Activated B cell treated with CpG ODN at 0.5 μM for 24 hours (primary cell): ENCODE data around the gene PHYHD1. TPM values are rescaled to one million over a fixed set of nuclear protein-coding genes. Genes with fewer than 3 reads are reported as not detected.
A peak's percentile ranks its signal among the peaks of the same experiment; 100 is the strongest.

Experiments
- ATAC-seq: fragments of 200-7000 bp; cut with Tn5 transposase; one replicate; pipeline ENCODE4 v1.10.0; 2021; ENCODE audit warnings: low read depth, mild to moderate bottlenecking, moderate library complexity
- CTCF ChIA-PET: fragments of 350-600 bp; sonication (Branson Sonifier 250); formaldehyde crosslinking; loops from one replicate; lab custom pipeline; 2021; ENCODE audit warnings: antibody characterized with exemption; lab: Charles Lee
- POLR2A ChIA-PET: fragments of 350-600 bp; sonication (Branson Sonifier 250); formaldehyde crosslinking; loops from one replicate; lab custom pipeline; 2021; ENCODE audit warnings: antibody characterized with exemption; lab: Charles Lee
- DNase-seq: peaks from one replicate; pipeline ENCODE4 v3.0.0; 2022
- H3K27ac Mint-ChIP-seq: one replicate; pipeline ENCODE4 v1.8.0; 2020; ENCODE audit warnings: mixed read lengths
- H3K27me3 Mint-ChIP-seq: one replicate; pipeline ENCODE4 v1.8.0; 2021; ENCODE audit warnings: mixed read lengths
- H3K36me3 Mint-ChIP-seq: one replicate; pipeline ENCODE4 v1.8.0; 2021; ENCODE audit warnings: low read depth, mixed read lengths
- H3K4me1 Mint-ChIP-seq: one replicate; pipeline ENCODE4 v1.8.0; 2021; ENCODE audit warnings: mixed read lengths
- H3K4me3 Mint-ChIP-seq: one replicate; pipeline ENCODE4 v1.8.0; 2020; ENCODE audit warnings: mild to moderate bottlenecking, mixed read lengths
- H3K9me3 Mint-ChIP-seq: one replicate; pipeline ENCODE4 v1.8.0; 2020; ENCODE audit warnings: mixed read lengths
- CTCF ChIP-seq: fragments of 200-600 bp; IDR thresholded peaks from one replicate; pipeline ENCODE4 v1.8.0; 2022; ENCODE audit warnings: antibody characterized with exemption, mild to moderate bottlenecking
- intact Hi-C: fragments of 100-400 bp; cut with micrococcal nuclease; formaldehyde crosslinking; loops from one replicate; pipeline ENCODE4 v1.15.1; 2024
- total RNA-seq: library from RNA; stranded (reverse); gene quantifications from 2 replicates; pipeline ENCODE4 v1.2.3, GENCODE V29; 2022

The PHYHD1 gene
- total RNA-seq, result 0.86 and 1.0 TPM in 2 replicates

- no peak for ATAC-seq
- Mint-ChIP-seq H3K36me3 (peaks cover 29% of the 10 kb centered on the region), H3K27me3 (no peaks in the 10 kb centered on the region), H3K9me3 (no peaks in the 10 kb centered on the region), H3K27ac (no peak within 1 kb of the TSS), H3K4me1 (peaks cover 4% of the 10 kb centered on the region), H3K4me3 (peak within 1 kb of the TSS; percentile 11)
- POLR2A ChIA-PET, result interaction anchor here (1.4 kb wide), 1 partner anchor 17 kb away, joined by 3 read pairs; no protein-coding TSS in a partner anchor
- TF ChIP-seq CTCF, result no peak
- no peak for DNase-seq
- intact Hi-C loops, result no loop called here
- CTCF ChIA-PET, result no interaction called here
Measured at GRCh38 chr9:128920381-128921058, at the start of gene PHYHD1. TSS of gene PHYHD1 (plus strand) at chr9:128920982. CDS start at chr9:128922324, 1,342 bp downstream.

GRCh38 chr9:128877852-128878251 lies 42.9 kb upstream of the PHYHD1 start:
- Mint-ChIP-seq H3K4me1 (peaks cover 24% of the 10 kb centered on the region), H3K36me3 (peaks cover 6% of the 10 kb centered on the region), H3K27me3 (no peaks in the 10 kb centered on the region), H3K4me3 (no peak overlapping the region), H3K9me3 (no peaks in the 10 kb centered on the region), H3K27ac (no peak overlapping the region)
- POLR2A ChIA-PET, result interaction anchor here (0.6 to 0.8 kb wide), 4 partner anchors 10 to 152 kb away, joined by 3 to 5 read pairs (median 4); partner anchors contain the start of gene SPOUT1
- TF ChIP-seq CTCF, result no peak
- intact Hi-C loops, result no loop called here
- DNase-seq (no peak), ATAC-seq (no peak)
- CTCF ChIA-PET, result interaction anchor here (0.6 to 2.6 kb wide), 5 partner anchors 16 to 620 kb away, joined by 3 to 9 read pairs (median 3); no protein-coding TSS in a partner anchor

- intact Hi-C loops, result loop anchor here (1.0 to 5.0 kb wide), 14 partner anchors 19 to 1430 kb away; partner anchors contain the start of genes DOLK, DYNC2I2, ENDOG and GLE1
- ATAC-seq (peak; percentile 90), DNase-seq (peak; percentile 98)
- Mint-ChIP-seq H3K9me3 (no peaks in the 10 kb centered on the region), H3K27ac (peak within 1 kb of the TSS; percentile 84), H3K4me1 (peaks cover 34% of the 10 kb centered on the region), H3K4me3 (peak within 1 kb of the TSS; percentile 94), H3K27me3 (no peaks in the 10 kb centered on the region), H3K36me3 (peaks cover 18% of the 10 kb centered on the region)
- CTCF ChIA-PET, result interaction anchor here (1.5 kb wide), 1 partner anchor 47 kb away, joined by 5 read pairs; no protein-coding TSS in a partner anchor
- POLR2A ChIA-PET, result interaction anchor here (0.5 to 2.0 kb wide), 11 partner anchors 11 to 604 kb away, joined by 3 to 7 read pairs (median 4); partner anchors contain the start of genes ENDOG, SPOUT1 and ZDHHC12
- TF ChIP-seq CTCF, result no peak
Measured at GRCh38 chr9:128881884-128882676, 38.7 kb upstream of the PHYHD1 start, which contains the start of the genes KYAT1 and LRRC8A. TSS of gene KYAT1 (minus strand) at chr9:128881950. CDS start at chr9:128845405, 36,545 bp downstream. TSS of gene LRRC8A (plus strand) at chr9:128882133. CDS start at chr9:128907165, 25,032 bp downstream.

GRCh38 chr9:128882677-128883603 lies 37.8 kb upstream of the PHYHD1 start:
- peak overlapping the region; percentile 84 for H3K27ac Mint-ChIP-seq
- intact Hi-C loops, result loop anchor here (1.0 to 5.0 kb wide), 10 partner anchors 19 to 1431 kb away; partner anchors contain the start of genes DYNC2I2, ENDOG, LRSAM1 and RPL12
- ChIA-PET CTCF (no interaction called here), POLR2A (interaction anchor here (0.5 to 2.0 kb wide), 5 partner anchors 12 to 605 kb away, joined by 3 to 7 read pairs (median 3); partner anchors contain the start of gene SPOUT1)
- no peak for TF ChIP-seq CTCF
- H3K4me1 Mint-ChIP-seq, result peaks cover 34% of the 10 kb centered on the region
- ATAC-seq, result no peak
- no peak for DNase-seq
- no peaks in the 10 kb centered on the region for H3K9me3 Mint-ChIP-seq
- no peaks in the 10 kb centered on the region for H3K27me3 Mint-ChIP-seq
- H3K36me3 Mint-ChIP-seq, result peaks cover 23% of the 10 kb centered on the region
- H3K4me3 Mint-ChIP-seq, result peak overlapping the region; percentile 94
